Measurements from ENCODE around the gene SETD4.

SETD4 gene

DNA sequence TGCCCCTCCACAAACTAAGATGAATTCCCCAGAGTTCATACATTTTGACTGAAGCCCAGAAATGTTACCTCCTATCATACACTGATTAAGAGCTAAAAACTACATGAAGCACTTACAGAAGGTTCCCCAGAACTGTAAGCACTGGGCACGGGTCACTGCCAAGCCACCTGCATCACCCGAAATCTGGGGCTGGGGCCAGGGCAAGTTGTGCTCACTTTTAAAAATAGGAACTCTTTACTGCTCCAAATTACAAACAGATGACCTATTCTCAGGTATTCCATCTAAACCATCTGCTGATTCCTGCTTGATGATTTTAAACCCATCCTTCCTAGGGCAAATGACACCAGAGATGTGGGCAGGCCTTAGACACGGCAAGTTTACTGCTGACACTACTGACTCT lies 4.8 kb downstream of the SETD4 start:
- DNase-seq (ENCODE audit: low read depth) = no peak
- TF ChIP-seq, protein P1, sequence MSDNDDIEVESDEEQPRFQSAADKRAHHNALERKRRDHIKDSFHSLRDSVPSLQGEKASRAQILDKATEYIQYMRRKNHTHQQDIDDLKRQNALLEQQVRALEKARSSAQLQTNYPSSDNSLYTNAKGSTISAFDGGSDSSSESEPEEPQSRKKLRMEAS (IDR thresholded peaks at IDR 0.05; ENCODE audit: low read depth, low read length) = no peak
- TF ChIP-seq MYC (IDR thresholded peaks at IDR 0.05; ENCODE audit: low read depth, low read length) = no peak
- no peak for TF ChIP-seq POLR2A (IDR thresholded peaks at IDR 0.05; ENCODE audit: extremely low read depth, insufficient read length)
- TF ChIP-seq, protein P2, sequence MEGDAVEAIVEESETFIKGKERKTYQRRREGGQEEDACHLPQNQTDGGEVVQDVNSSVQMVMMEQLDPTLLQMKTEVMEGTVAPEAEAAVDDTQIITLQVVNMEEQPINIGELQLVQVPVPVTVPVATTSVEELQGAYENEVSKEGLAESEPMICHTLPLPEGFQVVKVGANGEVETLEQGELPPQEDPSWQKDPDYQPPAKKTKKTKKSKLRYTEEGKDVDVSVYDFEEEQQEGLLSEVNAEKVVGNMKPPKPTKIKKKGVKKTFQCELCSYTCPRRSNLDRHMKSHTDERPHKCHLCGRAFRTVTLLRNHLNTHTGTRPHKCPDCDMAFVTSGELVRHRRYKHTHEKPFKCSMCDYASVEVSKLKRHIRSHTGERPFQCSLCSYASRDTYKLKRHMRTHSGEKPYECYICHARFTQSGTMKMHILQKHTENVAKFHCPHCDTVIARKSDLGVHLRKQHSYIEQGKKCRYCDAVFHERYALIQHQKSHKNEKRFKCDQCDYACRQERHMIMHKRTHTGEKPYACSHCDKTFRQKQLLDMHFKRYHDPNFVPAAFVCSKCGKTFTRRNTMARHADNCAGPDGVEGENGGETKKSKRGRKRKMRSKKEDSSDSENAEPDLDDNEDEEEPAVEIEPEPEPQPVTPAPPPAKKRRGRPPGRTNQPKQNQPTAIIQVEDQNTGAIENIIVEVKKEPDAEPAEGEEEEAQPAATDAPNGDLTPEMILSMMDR (IDR thresholded peaks at IDR 0.05; ENCODE audit: low read depth, low read length) = no peak
- no peak overlapping the region for H3K4me3 ChIP-seq (ENCODE audit: low read depth, low read length)

DNA sequence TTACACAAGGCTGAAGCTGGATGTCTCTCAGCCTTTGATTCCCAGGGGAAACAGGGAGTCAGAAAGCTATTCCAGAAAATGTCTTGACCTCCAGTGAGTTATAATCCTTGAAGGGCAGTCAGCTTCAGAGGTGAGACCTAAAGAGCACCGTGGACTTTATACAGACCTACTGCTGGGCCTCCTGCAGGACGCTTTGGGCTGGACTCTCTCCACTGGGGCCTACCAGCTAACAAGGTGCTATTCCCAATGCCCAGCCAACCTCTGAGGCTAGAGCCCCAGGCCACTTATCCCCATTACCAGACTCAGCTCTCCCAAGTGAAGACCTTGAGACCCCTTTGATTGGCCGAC lies 6.6 kb downstream of the SETD4 start:
- no peak for DNase-seq (ENCODE audit: low read depth)
- TF ChIP-seq, protein P2 (IDR thresholded peaks at IDR 0.05; ENCODE audit: low read depth, low read length) = no peak
- TF ChIP-seq MYC (IDR thresholded peaks at IDR 0.05; ENCODE audit: low read depth, low read length) (no peak), POLR2A (IDR thresholded peaks at IDR 0.05; ENCODE audit: extremely low read depth, insufficient read length) (no peak)
- TF ChIP-seq, protein P1 (IDR thresholded peaks at IDR 0.05; ENCODE audit: low read depth, low read length) = no peak
- no peak overlapping the region for H3K4me3 ChIP-seq (ENCODE audit: low read depth, low read length)

DNA sequence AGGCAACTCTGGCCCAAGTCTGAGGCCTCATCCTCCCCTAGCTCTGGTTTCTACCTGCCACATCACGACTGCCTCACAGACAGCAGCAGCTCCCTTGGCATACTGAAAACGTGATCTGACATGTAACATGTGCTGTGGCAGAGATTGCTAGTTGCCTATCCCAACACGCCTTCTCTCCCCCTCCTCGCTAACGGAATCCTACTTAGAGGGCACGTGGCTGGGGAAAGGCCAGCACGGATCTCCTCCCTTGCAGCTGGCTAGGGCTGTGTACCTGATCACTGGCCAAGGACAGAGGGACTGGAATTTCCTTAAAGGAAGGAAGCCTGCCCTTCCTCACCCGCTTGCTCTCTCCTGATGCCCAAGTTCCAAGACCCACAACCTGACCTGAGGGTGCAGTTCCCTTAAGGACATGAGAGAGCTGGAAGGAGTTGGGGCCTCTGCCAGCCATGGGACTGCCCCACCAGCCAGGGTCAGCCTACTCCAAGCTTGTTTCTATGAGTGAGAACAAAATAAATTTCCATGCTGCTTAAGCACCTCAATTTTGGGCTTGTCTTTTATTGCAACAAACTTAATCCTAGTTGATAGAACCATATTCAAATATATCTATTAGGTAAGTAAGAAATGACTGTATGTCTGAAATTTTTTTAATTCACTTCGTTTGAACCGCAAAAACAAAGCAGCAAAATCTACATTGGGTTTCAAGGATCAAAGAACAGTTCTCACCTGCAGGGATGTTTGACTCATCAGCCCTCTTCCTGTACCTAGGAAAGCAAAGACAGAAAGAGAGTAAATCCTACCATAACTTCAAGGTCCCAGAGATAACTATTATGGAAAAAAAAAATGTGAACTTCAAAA lies 7.2 kb downstream of the SETD4 start:
- TF ChIP-seq, protein P2 (IDR thresholded peaks at IDR 0.05; ENCODE audit: low read depth, low read length) = no peak
- no peak for TF ChIP-seq MYC (IDR thresholded peaks at IDR 0.05; ENCODE audit: low read depth, low read length)
- TF ChIP-seq, protein P1 (IDR thresholded peaks at IDR 0.05; ENCODE audit: low read depth, low read length) = no peak
- H3K4me3 ChIP-seq (ENCODE audit: low read depth, low read length) = no peak overlapping the region
- peak; percentile 12 for DNase-seq (ENCODE audit: low read depth)

DNA sequence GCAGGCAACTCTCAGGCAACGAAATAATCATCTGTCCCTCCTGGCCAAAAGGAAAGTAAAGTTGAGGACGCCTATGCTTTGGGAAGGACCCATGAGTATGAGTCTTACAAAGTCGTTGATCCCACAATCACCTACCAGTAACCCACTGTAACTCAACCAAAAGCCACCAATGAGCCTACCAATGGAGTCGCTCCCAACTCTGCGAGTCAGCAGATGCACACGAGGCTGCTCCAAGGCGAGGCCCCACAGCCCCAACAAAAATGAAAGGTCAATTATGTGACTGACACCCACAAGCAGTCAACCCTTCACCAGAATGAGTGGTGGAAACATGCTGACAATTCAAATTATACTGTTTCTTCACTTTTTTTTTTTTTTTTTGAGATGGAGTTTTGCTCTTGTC lies 12.0 kb downstream of the SETD4 start:
- DNase-seq (ENCODE audit: low read depth) = no peak
- TF ChIP-seq MYC (IDR thresholded peaks at IDR 0.05; ENCODE audit: low read depth, low read length) (no peak), POLR2A (IDR thresholded peaks at IDR 0.05; ENCODE audit: extremely low read depth, insufficient read length) (no peak)
- TF ChIP-seq, protein P2 (IDR thresholded peaks at IDR 0.05; ENCODE audit: low read depth, low read length) = no peak
- TF ChIP-seq, protein P1 (IDR thresholded peaks at IDR 0.05; ENCODE audit: low read depth, low read length) = no peak

DNA sequence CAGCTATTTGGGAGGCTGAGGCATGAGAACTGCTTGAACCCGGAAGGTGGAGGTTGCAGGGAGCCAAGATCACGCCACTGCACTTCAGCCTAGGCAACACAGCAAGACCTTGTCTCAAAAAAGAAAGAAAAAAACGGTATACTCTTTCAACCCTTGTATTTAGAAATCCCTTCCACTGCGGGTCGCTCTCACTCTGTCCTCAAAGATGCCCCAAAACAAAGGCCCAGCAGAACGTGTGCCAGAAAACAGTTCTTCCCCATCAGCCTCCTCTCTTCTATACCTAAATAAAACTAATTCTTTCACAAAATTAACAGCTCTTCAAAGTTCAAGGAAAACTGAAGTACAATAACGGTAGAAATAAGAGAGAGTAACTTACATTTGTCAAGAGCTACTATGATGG lies 13.2 kb downstream of the SETD4 start:
- H3K4me3 ChIP-seq (ENCODE audit: low read depth, low read length) = no peak overlapping the region
- TF ChIP-seq MYC (IDR thresholded peaks at IDR 0.05; ENCODE audit: low read depth, low read length) (no peak), POLR2A (IDR thresholded peaks at IDR 0.05; ENCODE audit: extremely low read depth, insufficient read length) (no peak)
- TF ChIP-seq, protein P1 (IDR thresholded peaks at IDR 0.05; ENCODE audit: low read depth, low read length) = no peak
- TF ChIP-seq, protein P2 (IDR thresholded peaks at IDR 0.05; ENCODE audit: low read depth, low read length) = no peak
- no peak for DNase-seq (ENCODE audit: low read depth)

More for the DNA sequence above, 12.0 kb downstream of the SETD4 start:
- no peak overlapping the region for H3K4me3 ChIP-seq (ENCODE audit: low read depth, low read length)
